Measurements from ENCODE around the gene FRMD8. TPM values are rescaled to one million over a fixed set of nuclear protein-coding genes. Genes with fewer than 3 reads are reported as not detected.

Gene FRMD8
- total and polyA plus RNA-seq, 2 experiments from 2014 or later: 25.7 to 31.0 TPM

DNA sequence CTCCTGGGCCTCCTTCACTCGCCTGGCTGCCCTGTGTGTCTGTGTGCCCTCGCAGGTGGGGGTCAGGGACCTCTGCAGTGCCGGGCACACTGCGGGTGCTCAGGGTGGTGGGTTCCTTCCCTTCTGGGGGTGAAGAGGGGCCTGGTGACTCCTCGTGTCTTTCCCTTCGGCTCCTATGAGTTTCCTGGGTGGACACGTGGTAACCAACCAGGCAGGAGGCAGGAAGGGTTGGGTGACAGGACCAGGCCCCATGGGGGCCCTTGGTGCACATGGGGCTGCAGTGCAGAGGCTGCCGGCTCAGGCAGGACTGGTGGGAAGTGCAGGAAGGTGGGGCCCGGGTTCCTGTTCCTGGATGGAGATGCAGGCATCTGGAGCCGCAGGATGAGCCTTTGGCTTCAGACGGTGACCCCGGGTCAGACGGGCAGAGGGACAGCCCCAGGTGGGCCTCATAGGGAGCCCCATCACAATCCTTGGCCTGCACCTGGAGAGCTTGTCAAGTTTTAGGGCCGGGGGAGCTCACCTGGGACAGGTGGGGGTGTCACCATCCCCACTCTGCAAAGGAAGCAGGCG lies 9.6 kb downstream of the FRMD8 start:
- Histone ChIP-seq H3K27ac (no peak overlapping the region), H3K9me3 (ENCODE audit: low read depth) (no peaks in the 10 kb centered on the region), H3K4me2 (no peak overlapping the region), H3K4me3 (no peak overlapping the region), H4K20me1 (ENCODE audit: insufficient read depth, poor library complexity, severe bottlenecking) (no peaks in the 10 kb centered on the region), H2AFZ (no peak overlapping the region), H3K9me2 (replicated peaks; ENCODE audit: insufficient read depth) (no peaks in the 10 kb centered on the region), H3K36me3 (replicated peaks; ENCODE audit: insufficient read depth, low read depth) (no peaks in the 10 kb centered on the region), H3K4me1 (ENCODE audit: insufficient read depth) (peaks cover under 1% of the 10 kb centered on the region), H3K27me3 (no peaks in the 10 kb centered on the region), H3K79me2 (peaks cover 6% of the 10 kb centered on the region)
- TF ChIP-seq EZH2 (IDR thresholded peaks at IDR 0.05; ENCODE audit: borderline replicate concordance) (no peak), EZH2phosphoT487 (IDR thresholded peaks at IDR 0.05; ENCODE audit: low read depth, severe bottlenecking, unreplicated experiment) (no peak)
- TF ChIP-seq, protein P1, sequence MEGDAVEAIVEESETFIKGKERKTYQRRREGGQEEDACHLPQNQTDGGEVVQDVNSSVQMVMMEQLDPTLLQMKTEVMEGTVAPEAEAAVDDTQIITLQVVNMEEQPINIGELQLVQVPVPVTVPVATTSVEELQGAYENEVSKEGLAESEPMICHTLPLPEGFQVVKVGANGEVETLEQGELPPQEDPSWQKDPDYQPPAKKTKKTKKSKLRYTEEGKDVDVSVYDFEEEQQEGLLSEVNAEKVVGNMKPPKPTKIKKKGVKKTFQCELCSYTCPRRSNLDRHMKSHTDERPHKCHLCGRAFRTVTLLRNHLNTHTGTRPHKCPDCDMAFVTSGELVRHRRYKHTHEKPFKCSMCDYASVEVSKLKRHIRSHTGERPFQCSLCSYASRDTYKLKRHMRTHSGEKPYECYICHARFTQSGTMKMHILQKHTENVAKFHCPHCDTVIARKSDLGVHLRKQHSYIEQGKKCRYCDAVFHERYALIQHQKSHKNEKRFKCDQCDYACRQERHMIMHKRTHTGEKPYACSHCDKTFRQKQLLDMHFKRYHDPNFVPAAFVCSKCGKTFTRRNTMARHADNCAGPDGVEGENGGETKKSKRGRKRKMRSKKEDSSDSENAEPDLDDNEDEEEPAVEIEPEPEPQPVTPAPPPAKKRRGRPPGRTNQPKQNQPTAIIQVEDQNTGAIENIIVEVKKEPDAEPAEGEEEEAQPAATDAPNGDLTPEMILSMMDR (IDR thresholded peaks at IDR 0.05; ENCODE audit: poor library complexity): no peak
- DNase-seq (ENCODE audit: low spot score): no peak
- 94% methylated on average over 15 of the region's 15 CpGs for WGBS (ENCODE audit: low lambda C conversion rate, missing lambda C conversion rate)

DNA sequence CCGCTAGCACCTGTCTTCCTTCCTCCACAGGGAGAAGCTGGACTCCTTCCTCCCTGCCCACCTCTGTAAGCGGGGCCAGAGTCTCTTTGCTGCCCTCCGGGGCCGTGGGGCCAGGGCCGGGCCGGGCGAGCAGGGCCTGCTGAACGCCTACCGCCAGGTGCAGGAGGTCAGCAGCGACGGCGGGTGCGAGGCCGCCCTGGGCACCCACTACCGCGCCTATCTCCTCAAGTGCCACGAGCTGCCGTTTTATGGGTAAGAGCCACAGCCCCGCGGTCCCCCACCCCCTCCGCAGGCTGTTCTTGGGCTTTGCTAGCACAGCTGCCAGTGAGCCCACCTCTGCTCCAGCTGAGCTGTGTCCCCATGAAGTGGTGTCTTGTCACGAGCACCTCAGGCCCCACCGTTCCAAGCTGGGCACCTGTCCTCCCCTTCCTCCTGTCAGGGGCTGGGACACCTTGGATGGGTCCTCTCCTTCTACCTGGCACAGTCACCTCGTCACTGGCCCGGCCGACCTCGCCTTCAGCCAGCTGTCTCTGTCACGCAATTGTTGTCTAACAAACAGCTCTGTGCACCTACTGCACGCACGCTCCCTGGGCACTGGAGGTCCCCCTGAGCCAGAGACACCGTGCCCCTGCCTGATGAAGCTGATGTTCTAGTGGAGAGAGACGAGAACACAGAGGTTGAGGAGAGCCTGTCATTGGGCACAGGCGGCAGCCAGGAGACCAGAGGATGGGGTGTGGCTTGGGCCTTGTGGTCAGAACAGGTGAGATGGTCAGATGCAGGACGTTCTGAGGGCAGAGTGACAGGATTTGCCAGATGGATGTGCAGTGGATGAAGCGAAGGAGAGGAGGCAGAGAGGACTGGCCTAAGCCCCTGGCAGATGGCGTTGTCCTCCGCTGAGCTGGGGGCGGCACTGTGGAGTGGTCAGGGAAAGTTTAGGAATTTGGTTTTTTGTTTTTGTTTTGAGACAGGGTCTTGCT lies 10.6 kb downstream of the FRMD8 start:
- Histone ChIP-seq H3K4me3 (no peak overlapping the region), H3K9me2 (replicated peaks; ENCODE audit: insufficient read depth) (no peaks in the 10 kb centered on the region), H3K4me1 (ENCODE audit: insufficient read depth) (peaks cover 1% of the 10 kb centered on the region), H2AFZ (no peak overlapping the region), H3K9me3 (ENCODE audit: low read depth) (no peaks in the 10 kb centered on the region), H3K27me3 (no peaks in the 10 kb centered on the region), H3K27ac (no peak overlapping the region), H4K20me1 (ENCODE audit: insufficient read depth, poor library complexity, severe bottlenecking) (no peaks in the 10 kb centered on the region), H3K4me2 (no peak overlapping the region), H3K79me2 (peaks cover 4% of the 10 kb centered on the region), H3K36me3 (replicated peaks; ENCODE audit: insufficient read depth, low read depth) (no peaks in the 10 kb centered on the region)
- DNase-seq (ENCODE audit: low spot score): no peak
- WGBS (ENCODE audit: low lambda C conversion rate, missing lambda C conversion rate): 96% methylated on average over 33 of the region's 38 CpGs
- TF ChIP-seq EZH2phosphoT487 (IDR thresholded peaks at IDR 0.05; ENCODE audit: low read depth, severe bottlenecking, unreplicated experiment) (no peak), EZH2 (IDR thresholded peaks at IDR 0.05; ENCODE audit: borderline replicate concordance) (no peak)
- TF ChIP-seq, protein P1 (IDR thresholded peaks at IDR 0.05; ENCODE audit: poor library complexity): no peak

DNA sequence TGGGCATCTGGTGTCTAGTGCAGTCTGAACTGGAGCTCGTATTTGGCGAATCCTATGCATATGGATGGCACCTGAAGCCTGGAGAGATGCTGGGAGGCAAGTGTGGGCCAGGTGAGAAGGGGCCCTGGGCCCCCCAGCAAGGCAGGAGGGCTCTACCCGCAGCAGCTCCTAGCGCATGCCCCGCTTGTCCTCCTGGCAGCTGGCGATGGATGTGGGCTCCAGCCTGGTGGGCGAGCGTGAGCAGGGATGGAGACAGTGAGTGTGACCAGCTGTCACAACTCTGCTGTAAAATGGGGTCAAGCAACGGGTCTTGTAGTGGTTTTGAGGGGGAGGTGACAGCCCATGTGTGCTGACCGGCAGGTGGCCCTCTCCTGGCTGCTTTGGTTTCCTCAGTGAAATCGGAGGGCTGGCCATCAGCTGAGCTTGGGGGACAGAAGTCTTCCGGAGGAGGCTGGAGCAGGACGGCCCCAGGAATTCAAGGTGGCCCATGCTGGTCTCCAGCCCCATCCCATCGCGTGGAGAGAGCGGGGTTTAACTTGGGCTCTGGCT lies 12.0 kb downstream of the FRMD8 start:
- TF ChIP-seq EZH2 (IDR thresholded peaks at IDR 0.05; ENCODE audit: borderline replicate concordance) (no peak), EZH2phosphoT487 (IDR thresholded peaks at IDR 0.05; ENCODE audit: low read depth, severe bottlenecking, unreplicated experiment) (no peak)
- TF ChIP-seq, protein P1 (IDR thresholded peaks at IDR 0.05; ENCODE audit: poor library complexity): no peak
- no peak overlapping the region for H3K27ac ChIP-seq
- 90% methylated on average over 16 of the region's 16 CpGs for WGBS (ENCODE audit: low lambda C conversion rate, missing lambda C conversion rate)

More for the DNA sequence above, 12.0 kb downstream of the FRMD8 start:
- H3K27me3 ChIP-seq: no peaks in the 10 kb centered on the region
- H3K4me2 ChIP-seq: no peak overlapping the region
- H3K9me2 ChIP-seq (replicated peaks; ENCODE audit: insufficient read depth): no peaks in the 10 kb centered on the region
- H3K4me1 ChIP-seq (ENCODE audit: insufficient read depth): peaks cover 6% of the 10 kb centered on the region
- no peaks in the 10 kb centered on the region for H3K79me2 ChIP-seq
- DNase-seq (ENCODE audit: low spot score): no peak
- H4K20me1 ChIP-seq (ENCODE audit: insufficient read depth, poor library complexity, severe bottlenecking): no peaks in the 10 kb centered on the region
- H3K36me3 ChIP-seq (replicated peaks; ENCODE audit: insufficient read depth, low read depth): no peaks in the 10 kb centered on the region
- no peak overlapping the region for H3K4me3 ChIP-seq
- no peak overlapping the region for H2AFZ ChIP-seq
- H3K9me3 ChIP-seq (ENCODE audit: low read depth): no peaks in the 10 kb centered on the region
